ENCODE measurements around the gene USP9X.
"Not testable (repeated sequence)": the region's sequence is repeated elsewhere in the genome, so short reads cannot be mapped to it uniquely, and the experiment has no call there.

Gene USP9X

DNA sequence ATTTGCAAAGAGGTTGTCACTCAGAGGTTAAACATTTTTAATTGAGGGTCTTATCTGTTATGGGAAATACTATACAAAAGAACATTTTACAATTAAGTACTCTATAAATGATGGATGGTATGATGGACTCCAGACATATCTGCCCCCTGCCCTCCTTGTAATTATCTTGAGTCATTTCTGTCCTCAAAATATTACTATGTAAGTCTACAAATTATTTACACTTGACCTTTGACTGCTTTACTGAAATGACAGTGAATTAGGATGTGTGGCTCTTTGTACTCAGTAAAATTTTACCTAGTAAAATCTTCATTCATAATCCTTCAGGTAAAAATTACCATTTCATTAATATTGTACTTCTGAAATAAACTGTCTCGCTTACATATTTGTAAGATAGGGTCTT is 46.5 kb downstream of the USP9X start:
- DNase-seq, result no peak

- no peak for DNase-seq
These were observed 48.3 kb downstream of the USP9X start for GRCh38 chrX:41133551-41133950.

- DNase-seq, result peak; percentile 9
These were observed 52.3 kb downstream of the USP9X start for GRCh38 chrX:41137589-41137988.

GRCh38 chrX:41142130-41142910 is 57.1 kb downstream of the USP9X start:
- no peak for DNase-seq

DNA sequence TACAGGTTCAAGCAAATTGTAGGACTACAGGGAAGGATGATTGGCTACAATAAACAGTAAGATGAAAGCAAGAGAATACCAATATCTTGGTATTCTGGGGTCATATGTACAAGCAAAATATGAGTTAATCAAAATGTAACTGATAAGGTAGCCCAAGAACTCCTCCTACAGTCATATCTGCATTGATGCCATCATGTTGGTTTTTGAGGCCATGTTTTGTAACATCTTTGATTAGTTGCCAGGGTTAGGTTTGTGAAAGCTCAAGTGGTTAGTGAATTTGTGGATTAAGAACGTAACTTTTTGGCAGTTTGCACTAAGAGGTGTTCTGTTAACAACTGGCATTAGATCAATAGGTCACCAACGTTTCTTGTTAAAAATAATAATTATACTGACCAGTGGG is 59.6 kb downstream of the USP9X start:
- no peak for DNase-seq

- no peak for DNase-seq
These were observed 60.8 kb downstream of the USP9X start for GRCh38 chrX:41145920-41146608.

- DNase-seq, result no peak
These were observed 63.3 kb downstream of the USP9X start for GRCh38 chrX:41148553-41148952.

DNA sequence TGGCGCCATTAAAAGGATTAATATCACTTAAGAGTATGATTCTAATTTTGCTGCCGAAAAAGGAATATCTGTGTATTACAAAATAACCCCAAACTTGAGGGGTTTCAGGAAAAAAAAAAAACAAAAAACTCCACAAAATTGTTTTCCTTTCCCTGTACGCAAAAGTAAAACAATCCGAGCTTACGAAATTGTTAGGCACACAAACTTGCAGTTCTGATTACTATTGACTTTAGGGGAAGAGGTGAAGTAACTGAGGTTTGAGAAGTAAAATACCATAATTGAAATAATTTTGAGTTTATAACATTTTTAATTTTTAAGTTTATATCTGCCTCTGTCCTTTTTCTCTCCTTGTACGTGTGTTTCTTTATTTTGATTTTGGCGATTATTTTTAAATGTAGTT is 64.8 kb downstream of the USP9X start:
- no peak for DNase-seq

- DNase-seq, result not testable (repeated sequence)
These were observed 66.5 kb downstream of the USP9X start for GRCh38 chrX:41151726-41152125.

DNA sequence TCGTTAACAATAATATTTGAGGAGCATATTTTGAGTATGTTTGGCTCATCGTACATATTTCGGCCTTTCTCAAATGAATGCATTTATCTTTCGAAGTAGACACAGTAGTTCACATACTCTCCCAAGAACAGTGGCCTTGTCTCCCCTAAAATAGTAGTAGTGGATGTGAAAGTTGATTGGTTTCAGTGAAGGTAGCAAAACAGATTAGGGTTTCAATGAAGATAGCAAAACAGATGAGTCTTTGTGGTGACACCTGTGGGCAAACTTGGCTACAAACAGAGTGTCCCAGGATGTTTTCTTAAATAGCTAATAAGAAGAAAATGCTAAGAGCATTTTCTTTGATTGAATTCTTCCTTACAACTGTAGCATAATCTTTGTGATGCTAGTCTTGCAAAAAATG is 67.0 kb downstream of the USP9X start:
- DNase-seq, result no peak

GRCh38 chrX:41153448-41153847 is 68.2 kb downstream of the USP9X start:
- no peak for DNase-seq

- no peak for DNase-seq
These were observed 68.7 kb downstream of the USP9X start for GRCh38 chrX:41153957-41154356.

DNA sequence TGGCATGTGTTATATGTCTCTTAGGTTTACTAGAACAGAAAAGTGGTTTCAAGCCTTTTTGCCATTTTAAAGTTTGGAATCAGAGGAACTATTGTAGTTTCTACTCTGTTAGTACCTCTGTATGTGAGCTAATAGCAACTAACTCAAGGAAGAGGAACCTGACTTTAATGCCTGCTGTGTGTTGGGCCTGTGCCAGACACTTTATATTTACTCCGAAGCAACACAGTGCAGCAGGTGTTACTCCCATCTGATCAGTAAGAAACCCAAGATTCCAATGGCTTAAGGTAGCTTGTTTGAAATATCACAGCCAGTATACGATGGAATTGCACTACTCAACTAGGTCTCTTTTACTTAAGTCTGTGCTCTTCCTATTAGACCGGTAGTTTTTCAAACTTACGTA is 79.2 kb downstream of the USP9X start:
- peak; percentile 71 for DNase-seq

DNA sequence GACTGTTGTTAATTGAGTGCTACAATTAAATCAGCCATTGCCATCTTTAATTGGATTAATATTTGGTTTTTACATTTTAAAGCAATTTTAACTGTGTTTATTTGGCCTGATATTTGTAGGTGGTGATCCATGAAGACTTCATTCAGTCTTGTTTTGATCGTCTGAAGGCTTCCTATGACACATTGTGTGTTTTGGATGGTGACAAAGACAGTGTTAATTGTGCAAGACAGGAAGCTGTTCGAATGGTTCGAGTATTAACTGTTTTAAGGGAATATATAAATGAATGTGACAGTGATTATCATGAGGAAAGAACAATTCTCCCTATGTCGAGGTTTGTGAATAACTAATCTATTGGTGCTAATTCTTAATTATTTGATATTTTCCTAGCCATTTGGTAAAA is 82.6 kb downstream of the USP9X start:
- DNase-seq, result peak; percentile 5

DNA sequence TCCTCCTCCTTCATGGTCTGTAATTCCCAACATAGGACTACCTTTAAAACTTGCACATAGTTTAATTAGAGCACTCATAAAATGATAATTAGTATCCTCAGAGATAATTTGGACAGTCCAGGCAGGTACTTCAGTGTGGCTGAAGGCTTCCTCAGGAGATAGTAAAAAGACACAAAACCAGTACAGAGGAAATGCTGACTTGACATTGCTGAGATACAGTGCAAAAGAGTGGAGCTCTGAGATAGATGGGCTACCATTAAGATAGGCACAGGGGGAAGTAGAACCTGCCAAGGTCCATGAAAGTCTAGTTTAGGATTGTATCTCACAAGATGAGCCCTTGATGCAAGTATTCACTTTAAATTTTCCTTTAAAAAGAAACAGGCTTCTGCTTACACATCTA is 91.0 kb downstream of the USP9X start:
- no peak for DNase-seq

DNA sequence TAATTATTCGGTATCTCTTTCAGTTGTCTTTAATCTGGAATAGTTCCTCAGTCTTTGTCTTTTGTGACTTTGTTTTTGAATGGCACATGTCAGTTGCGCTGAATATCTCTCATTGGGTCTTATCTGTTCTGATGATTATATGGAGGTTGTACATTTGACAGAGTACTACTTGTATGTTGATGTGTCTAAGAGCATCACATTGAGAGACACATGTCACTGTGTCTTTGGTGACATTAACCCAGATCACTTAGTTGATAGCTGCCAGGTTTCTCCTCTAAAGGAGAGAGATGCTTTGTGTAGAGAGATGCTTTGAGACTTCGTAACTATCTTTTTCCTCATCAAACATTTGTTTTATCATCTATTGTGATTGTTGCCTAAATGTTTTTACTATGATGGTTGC is 92.1 kb downstream of the USP9X start:
- DNase-seq, result no peak

DNA sequence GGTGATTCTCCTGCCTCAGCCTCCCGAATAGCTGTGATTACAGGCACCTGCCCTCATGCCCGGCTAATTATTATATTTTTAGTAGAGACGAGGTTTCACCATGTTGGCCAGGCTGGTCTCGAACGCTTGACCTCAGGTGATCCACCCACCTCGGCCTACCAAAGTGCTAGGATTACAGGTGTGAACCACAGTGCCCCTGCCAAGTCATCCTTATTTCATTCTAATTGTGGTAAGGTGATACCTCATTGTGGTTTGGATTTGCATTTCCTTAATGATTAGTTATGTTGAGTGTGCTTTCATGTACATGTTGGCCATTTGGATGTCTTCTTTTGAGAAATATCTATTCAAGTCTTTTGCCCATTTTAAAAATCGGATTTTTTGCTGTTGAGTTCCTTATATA is 93.0 kb downstream of the USP9X start:
- DNase-seq, result peak; percentile 21

GRCh38 chrX:41180194-41180908 is 95.1 kb downstream of the USP9X start:
- DNase-seq, result peak; percentile 40

GRCh38 chrX:41184312-41184711 is 99.1 kb downstream of the USP9X start:
- no peak for DNase-seq

DNA sequence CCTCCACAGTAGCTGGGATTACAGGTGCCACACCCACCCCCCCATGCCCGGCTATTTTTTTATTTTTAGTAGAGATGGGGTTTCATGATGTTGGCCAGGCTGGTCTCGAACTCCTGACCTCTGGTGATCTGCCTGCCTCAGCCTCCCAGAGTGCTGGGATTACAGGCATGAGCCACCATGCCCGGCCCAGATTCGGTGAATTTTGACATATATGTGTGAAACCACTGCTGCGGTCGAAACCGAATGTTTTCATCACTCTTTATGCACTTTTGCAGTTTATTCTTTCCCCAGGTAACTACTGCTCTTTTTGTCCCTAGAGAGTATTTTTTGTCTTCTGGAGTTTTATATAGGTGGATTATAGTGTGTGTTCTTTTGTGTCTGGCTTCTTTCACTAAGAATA is 101.7 kb downstream of the USP9X start:
- not testable (repeated sequence) for DNase-seq

GRCh38 chrX:41189156-41189555 is 103.9 kb downstream of the USP9X start:
- no peak for DNase-seq

DNA sequence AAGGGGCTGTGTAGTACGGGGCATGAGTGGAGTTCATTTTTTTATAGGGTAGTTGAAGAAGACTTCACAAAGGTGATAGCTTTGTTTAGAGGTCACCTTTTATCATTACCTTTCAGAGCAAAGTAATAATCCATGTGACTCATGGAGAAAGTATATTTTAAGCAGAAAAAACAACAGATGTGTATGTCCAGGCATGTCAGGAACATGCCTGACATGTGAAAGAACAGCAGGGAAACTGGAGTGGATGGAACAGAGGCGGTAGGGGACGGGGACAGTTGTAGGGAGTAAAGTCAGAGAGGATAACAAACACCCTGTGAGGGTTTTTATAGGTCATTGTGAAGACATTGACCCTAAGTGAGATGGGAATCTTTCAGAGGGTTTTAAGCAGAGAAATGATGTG is 107.6 kb downstream of the USP9X start:
- no peak for DNase-seq

GRCh38 chrX:41198410-41198809 is 113.2 kb downstream of the USP9X start:
- no peak for DNase-seq

DNA sequence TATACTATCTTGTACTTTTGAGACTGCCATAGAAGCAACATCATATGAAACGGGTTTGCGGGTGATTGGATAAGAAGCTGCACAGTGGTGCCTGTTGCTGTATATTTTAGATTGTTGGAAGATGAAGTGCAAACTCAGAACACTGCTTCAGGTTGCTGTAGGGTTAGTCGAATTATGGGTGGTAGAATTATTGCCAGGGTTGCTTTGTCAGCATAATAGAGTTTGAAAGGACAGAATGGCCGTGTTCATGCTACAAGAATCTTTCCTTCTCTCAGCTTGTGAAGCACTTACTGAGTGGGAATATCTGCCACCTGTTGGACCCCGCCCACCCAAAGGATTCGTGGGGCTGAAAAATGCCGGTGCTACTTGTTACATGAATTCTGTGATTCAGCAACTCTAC is 115.5 kb downstream of the USP9X start:
- DNase-seq, result no peak

Measured in NCI-H69 (cell line).